Measurements from ENCODE around the gene NTSR2. TPM values are rescaled to one million over a fixed set of nuclear protein-coding genes. Genes with fewer than 3 reads are reported as not detected.

The NTSR2 gene
- total and polyA plus RNA-seq, 9 donors: not detected

Other genes starting within 250 kb of the NTSR2 start
- 15.0 TPM for gene E2F6, start 204.0 kb downstream of the NTSR2 start, total RNA-seq
- gene E2F6, start 204.0 kb downstream of the NTSR2 start, polyA plus RNA-seq (ENCODE audit: insufficient read depth in 1 of 8, insufficient read length in 8 of 8, low replicate concordance in 1 of 8): 10 to 100 TPM; 16.8 to 23.2 (median 18.9) TPM
- gene GREB1, start 136.2 kb downstream of the NTSR2 start, total RNA-seq: 7.2 TPM
- gene GREB1, start 136.2 kb downstream of the NTSR2 start, polyA plus RNA-seq (ENCODE audit: insufficient read depth in 1 of 8, insufficient read length in 8 of 8, low replicate concordance in 1 of 8): 10 to 100 TPM in 5 of 8 donors, 1 to 10 TPM in 3; 6.5 to 14.4 (median 10.7) TPM
- gene LPIN1, start 76.4 kb upstream of the NTSR2 start, total RNA-seq: 18.3 TPM
- gene LPIN1, start 76.4 kb upstream of the NTSR2 start, polyA plus RNA-seq (ENCODE audit: insufficient read depth in 1 of 8, insufficient read length in 8 of 8, low replicate concordance in 1 of 8): 10 to 100 TPM; 12.9 to 20.2 (median 15.9) TPM